Measurements from ENCODE around the gene TMEM187.
A peak's percentile ranks its signal among the peaks of the same experiment; 100 is the strongest.
"Not testable (repeated sequence)": the region's sequence is repeated elsewhere in the genome, so short reads cannot be mapped to it uniquely, and the experiment has no call there.

TMEM187 gene

DNA sequence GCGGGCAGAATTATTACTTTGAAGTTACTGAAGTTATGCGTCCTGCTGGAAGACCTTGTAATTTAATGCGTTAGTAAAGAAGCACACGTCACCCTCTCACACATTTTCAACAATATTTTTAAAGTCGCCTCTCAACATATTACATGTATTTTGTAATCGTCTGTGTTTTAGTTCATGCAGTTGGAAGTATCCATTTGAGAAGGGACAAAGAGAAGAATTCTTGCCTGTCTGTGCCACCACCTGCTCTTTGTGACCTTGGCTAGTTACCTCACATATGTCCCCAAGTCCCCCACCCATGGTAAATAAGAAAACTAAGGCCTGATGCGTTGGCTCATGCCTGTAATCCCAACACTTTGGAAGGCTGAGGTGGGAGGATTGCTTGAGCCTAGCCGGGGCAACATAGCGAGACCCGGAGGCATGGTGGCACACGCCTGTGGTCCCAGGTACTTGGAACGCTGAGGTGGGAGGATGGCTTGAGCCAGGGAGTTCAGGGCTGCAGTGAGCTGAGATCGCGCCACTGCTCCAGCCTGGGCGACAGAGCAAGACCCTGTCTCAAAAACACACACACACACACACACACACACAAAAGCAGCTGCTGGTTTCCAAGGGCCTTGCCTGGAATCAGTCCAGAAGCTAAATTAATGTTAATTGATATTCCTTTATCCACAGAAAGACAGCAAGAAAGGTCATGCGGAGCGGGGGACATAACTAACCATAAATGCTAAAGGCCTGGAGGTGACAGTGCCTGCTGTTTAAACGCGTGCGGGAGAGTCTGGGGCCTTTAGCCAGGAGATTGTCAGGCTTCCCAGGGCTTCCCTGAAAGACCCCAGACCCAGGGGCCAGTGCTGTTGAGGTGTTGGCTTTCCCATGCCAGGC, 811 bp downstream of the TMEM187 start:
- DNase-seq: no peak

DNA sequence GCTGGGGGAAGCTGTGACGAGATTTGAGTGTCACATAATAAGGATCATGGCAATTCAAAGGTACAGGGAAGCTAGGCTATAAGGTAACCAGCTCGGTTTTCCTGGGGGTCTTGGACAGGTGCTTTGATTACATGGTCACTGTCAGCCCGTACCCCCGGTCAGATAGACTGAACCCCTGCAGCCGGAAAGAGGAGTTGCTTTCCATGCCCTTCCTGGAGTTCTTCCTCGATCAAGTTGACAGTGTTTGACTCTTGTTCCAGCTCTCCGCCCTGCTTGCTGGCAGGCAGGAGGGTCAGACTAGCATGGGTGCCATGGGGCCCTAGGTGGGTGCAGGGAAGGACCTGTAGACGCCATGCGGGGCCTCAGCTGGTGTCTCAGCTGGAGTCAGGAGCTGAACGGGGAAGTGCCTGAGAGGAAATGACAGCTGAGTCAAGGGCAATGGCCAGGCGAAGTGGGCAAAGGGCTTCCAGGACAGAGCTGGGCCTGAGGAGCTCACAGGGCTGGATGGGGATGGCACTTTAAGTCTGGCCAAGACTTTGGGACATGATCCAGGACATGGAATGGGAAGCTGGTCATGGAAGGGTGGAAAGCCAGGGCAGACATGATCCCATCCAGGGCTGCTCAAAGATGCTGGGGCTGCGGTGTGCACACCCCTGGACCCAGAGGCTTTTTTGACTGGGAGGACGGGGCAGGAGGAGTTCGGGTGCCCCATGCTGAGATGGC, 1.6 kb downstream of the TMEM187 start:
- DNase-seq: no peak

DNA sequence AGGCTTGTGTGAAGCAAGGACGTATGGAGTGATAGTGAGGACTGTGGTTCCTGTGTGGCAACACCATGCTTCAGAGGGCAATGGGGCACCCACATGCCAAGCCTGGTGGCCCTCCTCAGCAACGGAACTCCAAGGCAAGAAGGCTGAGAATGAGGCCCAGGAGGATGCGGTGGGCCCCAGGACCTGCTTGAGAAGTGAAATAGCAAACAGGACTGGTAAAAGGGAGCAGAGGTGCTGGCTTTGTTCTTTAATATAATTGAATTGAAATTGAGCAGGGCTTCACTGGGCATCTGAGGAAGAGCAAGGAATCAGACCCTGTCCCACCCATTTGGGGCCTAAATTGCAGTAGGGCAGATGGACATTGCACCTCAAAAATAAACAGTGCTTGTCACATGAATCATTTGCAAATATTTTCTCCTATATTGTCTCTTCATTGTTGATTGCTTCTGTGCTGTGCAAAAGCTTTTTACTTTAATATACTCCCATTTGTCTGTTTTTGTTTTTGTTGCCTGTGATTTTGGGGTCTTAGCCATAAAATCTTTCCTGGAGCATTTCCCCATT, 2.3 kb downstream of the TMEM187 start:
- no peak for DNase-seq

DNA sequence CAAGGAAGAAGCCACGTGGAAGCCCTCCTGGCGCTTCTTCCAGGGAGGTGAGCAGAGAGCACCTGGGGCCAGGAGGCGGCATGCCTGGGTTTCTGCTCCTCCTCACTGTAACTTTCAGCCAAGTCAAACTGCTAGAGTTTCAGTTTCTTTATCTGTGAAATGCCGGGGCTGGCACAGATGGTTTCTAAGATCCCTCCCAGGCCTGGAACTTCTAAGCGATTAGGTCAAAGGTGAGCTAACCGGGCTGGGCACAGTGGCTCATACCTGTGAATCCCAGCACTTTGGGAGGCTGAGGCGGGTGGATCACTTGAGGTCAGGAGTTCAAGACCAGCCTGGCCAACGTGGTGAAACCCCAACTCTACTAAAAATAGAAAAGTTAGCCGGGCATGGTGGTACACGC, 7.8 kb downstream of the TMEM187 start:
- DNase-seq: not testable (repeated sequence)

DNA sequence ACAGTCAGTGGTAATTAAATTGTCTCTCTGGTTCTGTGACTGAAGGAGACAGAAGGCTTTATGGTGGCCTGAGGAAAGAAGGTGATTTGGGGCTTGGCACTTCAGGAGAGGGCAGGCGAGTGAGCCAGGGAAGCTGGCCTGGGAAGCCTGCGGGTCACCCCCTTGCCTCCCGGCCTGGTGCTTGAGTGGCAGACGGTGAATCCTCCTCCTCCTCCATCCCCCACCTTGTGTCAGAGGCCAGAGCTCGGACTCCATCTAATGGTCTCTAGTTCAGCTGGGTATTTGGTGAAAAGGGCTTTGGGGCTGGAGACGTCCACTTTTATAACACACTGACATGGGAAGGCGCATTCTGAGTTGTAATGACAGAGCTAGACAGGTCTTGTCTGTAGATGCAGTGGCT, 8.7 kb downstream of the TMEM187 start:
- no peak for DNase-seq

DNA sequence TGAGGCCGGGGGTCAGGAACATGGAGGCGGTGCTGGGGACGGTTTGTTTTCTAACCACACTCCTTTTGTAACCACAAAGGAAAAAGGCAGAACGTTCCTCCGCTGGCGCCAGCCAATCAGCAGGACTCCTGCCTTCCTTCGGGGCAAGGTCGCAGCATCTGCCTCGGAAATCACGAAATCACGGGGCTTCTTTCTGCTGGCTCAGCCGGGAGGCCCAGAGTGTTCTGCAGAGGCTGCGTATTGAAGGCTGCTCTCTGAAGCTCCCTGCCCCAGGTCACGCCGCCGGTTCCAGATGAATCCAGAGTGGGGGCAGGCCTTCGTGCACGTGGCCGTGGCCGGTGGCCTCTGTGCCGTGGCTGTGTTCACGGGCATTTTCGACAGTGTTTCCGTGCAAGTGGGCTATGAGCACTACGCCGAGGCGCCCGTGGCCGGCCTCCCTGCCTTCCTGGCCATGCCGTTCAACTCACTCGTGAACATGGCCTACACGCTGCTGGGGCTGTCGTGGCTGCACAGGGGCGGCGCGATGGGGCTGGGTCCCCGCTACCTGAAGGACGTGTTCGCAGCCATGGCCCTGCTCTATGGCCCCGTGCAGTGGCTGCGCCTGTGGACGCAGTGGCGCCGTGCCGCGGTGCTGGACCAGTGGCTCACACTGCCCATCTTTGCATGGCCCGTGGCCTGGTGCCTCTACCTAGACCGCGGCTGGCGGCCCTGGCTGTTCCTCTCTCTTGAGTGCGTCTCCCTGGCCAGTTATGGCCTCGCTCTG, 9.4 kb downstream of the TMEM187 start:
- peak; percentile 77 for DNase-seq

DNA sequence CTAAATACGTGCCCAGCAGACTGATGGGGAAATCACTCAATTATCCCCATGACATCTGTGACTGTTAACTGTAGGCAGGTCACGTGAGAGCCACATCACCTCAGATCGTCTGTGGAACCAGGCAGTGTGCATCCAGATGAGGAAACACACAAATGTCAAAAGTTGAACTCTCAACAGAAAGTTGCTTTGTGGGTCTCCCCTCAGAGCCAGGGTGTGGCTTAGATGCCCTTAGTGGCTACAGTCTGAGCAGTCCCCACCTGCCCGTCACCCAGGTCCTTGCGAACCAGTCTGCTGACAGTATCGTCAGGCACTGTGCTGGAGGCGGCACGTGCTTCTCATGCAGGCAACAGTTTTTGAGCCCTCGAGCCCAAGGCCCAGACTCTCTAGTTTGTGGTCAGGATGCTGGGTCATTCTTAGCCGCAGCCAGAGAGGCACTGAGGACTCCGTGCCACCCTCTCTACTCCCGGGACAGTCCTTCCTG, 10.8 kb downstream of the TMEM187 start:
- no peak for DNase-seq

DNA sequence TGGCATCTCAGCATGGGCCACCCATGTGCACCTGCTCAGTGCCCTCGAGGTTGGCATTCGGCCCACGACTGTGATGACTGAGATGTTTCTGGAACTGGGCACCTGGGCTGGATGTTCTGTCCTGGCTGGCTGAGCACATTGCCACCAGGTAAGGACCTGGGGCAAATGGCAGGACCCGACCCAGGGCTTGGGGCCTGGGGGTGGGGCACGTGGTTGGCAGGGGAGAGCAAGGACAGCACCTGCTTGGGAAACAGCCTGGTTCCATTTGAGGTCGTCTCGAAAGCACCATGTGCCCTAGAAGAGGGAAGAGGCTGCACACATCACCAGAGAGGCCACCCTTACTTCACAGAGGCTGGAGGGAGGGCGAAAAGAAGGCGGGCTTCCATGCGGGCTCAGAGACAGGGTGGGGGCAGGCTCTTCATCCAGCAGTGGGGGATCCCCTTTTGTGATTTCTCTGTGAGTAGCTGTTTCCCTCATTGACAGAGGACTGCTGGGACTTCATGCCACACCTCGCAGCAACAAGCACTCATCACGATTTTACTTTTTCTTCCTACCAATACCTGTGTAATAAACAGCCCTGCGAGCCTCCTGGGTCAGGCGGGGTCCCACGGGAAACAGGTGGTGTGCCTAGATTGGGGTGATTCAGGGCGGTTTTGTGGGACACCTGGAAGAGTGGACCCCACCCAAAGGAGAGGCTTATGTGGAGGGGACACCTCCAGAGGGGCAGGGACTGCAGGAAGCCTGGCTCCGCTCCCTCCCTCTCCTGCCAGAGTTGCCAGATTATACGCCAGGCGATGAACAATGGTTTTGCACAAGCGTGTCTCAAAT, 12.0 kb downstream of the TMEM187 start:
- DNase-seq: peak; percentile 67

DNA sequence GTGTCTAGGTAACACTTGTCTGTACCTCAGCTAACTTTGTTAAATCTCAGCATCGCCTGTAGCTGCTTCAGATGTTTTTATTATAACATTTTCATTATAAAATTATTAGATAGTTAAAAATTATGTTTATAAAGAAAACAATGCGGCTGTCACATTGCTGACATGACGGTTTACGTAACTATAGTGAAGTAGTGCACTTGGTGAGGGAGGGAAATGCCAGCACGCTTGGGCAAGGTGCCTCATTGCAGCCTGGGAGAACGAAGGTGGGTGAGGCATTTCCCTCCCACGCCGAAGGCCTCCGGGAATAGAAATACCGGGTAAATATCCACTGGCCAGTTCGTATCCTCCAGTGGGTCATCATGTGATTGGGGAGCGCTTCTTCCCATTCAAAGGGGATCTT, 15.9 kb downstream of the TMEM187 start:
- DNase-seq: no peak

DNA sequence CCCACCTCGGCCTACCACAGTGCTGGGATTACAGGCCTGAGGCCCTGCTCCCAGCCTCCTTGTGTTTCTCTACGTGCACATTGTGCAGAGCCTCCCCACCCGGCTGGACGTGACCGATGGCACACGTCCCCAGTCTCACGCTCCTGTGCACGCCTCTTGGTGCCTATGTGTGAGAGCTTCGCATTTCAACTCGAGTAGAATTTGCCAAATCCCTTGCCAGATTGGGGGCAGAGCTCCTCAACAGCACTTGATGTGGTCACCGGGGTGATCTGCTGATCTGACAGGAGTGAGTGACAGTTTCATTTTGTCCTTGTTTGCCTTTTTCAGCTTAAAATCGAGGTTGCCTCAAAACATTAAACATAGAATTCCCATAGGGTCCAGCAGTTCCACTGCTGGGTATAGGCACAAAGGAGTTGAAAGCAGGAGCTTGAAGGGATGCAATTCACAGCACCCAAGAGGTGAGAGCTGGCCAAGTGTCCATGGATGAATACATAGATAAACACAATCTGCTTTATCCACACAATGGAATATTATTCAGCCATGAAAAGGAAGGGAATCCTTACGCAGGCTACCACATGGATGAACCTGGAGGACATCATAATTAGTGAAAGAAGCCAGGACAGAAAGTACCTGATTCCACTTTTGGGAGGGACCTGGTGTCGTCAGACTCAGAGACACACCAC, 17.6 kb downstream of the TMEM187 start:
- DNase-seq: no peak

DNA sequence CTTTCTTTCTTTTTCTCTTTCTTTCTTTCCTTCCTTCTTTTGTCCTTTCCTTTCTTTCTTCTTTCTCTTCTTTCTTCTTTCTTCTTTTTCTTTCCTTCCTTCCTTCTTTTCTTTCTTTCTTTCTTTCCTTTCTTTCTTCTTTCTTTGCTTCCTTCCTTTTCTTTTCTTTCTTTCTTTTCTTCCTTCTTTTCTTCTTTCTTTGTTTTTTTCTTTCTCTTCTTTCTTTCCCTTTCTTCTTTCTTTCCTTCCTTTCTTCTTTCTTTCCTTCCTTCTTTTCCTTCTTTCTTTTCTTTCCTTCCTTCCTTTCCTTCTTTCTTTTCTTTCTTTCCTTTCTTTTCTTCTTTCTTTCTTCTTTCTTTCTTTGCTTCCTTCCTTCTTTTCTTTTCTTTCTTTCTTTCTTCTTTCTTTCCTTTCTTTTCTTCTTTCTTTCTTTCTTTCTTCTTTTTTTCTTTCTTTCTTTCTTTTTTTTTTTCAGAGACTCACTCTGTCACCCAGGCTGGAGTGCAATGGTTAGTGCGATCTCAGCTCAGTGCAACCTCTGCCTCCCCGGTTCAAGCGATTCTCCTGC, 18.5 kb downstream of the TMEM187 start:
- no peak for DNase-seq

DNA sequence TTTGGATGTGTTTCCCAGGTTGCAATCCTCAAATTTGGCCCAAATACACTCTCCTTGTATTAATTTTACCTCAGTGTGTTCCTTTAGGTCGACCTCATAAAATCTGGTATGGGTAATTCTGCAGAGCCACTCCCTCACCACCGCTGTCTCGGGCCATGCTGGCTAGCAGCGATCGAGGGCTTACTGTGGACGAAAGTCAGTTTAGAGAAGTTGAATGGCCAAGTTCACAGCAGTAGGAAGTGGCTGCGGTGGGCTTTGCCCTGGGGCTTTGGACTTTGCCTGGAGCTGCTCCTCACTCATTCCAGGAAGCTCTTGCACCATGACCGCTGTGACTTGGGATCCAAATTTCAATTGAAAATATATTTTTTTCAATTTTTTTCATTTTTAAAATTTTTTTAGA, 19.6 kb downstream of the TMEM187 start:
- DNase-seq: no peak

DNA sequence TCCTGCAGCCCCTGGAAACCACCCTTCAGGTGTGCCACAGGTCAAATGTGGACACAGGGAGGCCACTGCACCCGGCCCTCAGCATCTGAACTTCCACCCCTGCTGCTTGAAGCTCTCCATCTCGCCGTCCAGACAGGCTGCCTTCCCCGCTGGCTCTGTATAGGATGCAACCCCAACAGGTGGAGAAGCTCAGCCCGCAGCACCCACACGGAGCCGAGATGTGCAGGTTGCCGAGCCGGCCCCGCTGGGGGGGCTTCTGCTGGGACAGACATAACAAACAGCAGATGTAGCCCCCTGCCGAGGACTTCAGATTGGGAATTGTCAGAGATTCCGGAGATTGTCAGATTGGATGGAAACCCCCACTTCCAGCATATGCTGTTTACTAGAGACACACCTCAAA, 20.5 kb downstream of the TMEM187 start:
- no peak for DNase-seq

DNA sequence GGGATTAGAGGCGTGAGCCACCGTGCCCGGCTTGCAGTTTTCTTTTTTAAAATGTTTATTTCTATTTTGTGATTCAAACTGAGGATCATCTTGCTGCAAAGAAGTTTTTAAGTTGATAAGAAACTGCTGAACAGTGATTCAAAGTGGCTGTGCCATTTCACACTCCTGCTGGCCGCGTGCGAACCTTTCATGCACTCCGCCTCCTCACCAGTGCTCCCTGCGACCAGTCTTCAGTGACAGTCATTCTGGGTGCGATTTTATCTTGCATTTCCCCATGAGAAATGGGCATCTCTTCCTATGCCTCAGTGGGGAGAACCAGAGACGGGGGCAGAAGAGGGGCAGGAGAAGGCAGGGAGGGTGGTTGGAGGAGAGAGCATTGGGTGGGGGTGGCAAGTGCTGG, 21.4 kb downstream of the TMEM187 start:
- no peak for DNase-seq

DNA sequence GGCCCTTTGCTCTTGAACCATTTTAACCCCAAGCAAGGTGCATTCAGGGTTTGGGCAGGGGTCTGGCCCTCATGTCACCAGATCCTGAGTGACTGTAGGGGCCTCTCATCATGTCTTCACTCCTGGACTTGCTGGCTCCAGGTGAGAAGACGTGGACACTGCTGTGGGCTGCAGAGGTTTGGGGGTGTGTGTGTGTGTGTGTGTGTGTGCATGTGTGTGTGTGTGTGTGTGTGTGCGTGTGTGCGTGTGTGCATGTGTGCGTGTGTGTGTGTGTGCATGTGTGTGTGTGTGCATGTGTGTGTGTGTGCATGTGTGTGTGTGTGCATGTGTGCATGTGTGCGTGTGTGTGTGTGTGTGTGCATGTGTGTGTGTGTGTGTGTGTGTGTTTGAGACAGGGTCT, 21.8 kb downstream of the TMEM187 start:
- DNase-seq: not testable (repeated sequence)

DNA sequence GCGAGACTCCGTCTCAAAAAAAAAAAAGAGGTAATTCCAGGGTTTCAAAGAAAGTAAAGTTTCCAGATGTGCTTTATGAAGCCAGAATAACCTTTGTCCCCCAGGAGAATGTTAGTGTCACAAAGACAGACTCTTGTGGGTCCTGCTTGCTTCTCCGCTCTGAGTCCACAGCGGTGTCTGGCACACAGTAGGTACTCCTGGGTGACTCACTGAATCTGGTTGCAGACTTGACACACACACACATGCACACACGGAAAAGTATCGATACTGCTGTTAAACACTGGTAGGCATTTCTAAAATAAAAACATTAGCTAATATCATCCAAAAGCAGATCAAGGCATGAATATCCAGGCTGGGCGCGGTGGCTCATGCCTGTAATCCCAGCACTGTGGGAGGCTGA, 22.9 kb downstream of the TMEM187 start:
- no peak for DNase-seq

DNA sequence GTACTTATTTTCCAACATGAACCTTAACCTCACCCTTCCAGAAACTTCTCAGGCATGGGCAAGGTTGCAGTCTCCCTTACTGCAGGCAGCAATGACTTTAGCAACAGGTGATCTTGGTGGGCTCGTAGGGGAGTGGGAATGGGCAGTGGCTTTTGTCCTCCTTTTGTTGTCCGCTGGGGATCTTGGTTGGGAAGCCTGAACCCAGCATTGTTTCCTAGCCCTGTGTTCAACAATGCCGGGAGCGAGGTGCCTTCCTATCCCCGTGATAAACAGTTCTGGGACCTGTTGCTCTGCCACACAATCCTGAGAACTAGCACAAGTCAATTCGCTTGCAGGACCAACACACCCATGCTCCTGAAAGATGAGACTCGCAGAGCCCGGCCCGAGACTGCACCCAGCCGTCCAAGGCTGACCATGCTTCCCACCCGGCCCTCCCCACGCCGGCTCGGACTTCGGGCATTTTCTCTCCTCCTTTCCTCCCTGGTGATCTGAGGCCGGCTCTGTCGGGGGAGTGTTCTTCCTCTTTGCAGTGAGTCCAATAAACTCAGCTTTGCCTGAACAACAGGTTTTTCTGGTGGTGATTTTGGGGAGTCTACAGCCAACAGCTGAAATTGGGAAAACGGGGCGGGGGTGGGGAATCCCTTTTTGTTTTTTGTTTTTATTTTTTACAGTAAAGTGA, 26.9 kb downstream of the TMEM187 start:
- DNase-seq: no peak

DNA sequence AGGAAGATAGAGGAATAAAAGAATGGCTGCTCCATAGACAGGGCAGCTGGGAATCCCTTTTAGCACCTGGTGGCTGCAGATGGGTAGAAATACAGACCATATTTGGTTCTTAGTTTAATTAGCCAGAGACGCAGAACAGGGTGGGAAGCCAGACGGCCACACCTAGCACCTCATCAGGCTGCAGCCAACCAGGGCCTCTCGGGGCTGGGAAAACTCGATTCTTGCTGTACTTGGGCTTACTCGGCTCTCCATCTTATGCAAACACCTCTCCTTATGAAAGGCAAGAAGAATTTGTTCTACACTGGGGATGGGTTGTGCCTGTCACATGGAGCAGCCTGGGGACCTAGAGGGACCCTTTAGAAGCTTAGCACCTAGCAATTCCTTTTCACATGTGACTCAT, 27.5 kb downstream of the TMEM187 start:
- DNase-seq: no peak

DNA sequence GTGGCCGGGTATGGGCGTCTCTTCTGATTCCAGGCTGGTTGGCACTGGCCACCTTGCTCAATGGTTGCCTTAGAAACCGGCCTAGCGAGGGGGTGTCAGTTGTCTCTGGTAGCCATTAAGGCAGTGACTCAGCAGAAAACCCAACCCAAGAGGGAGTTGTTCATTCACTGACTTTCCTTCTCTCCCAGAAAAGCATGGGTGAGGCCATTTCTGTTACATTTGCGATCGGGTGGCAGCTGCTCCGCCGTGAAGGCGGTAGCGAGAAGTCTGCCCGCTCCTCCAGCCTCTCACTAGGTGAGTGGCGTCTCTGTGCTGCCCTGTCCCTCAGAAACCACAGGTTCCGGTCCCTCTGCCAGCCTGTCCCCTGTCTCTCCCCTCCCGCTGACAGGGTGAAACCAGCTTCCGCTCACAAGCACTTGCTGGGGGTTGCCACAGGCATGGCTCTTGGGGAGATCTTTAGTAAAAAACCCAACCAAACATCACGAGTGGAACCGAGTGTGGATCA, 29.7 kb downstream of the TMEM187 start:
- DNase-seq: peak; percentile 49

DNA sequence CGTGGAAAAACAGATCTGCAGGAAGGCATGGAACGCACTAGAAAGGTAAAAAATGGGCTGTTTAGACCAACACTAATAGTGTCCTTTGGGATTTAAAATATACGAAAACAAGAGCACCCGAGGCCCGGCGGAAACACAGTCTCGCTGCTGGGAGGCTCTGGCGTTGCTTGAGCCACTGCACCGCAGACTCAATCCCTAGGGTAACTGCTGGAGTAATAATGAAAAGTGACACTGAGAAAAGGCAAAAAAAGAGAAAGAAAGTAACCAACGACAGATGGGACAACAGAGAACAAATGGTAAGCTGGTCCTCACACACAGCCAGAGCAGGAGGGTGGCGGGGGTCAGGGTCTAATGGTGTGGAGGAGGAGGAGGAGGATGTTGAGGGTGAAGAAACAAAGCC, 31.8 kb downstream of the TMEM187 start:
- DNase-seq: no peak
